Left lobe of liver (tissue), 2 donors: ENCODE data around the gene KRTAP23-1. TPM values are rescaled to one million over a fixed set of nuclear protein-coding genes. Genes with fewer than 3 reads are reported as not detected.

Source experiments
- ATAC-seq: fragments of 200-7000 bp; cut with Tn5 transposase; one replicate; pipeline ENCODE4 v1.9.1; 2020; ENCODE audit warnings: mild to moderate bottlenecking, moderate library complexity
- DNase-seq: peaks from one replicate; pipeline ENCODE4 v3.0.0-alpha.2; 2020; ENCODE audit warnings: low spot score
- total RNA-seq: library from RNA; stranded (reverse); gene quantifications from one replicate; pipeline ENCODE4 v1.2.1, GENCODE V29; 2021
- donor health status: DM: no; HTN: no; CAD: no; lungs with moderate emphysema.
- donor health status: DM: no; HTN: yes; CAD: no.

The KRTAP23-1 gene
- total RNA-seq, 1 donor from 2014 or later, result not detected

DNA sequence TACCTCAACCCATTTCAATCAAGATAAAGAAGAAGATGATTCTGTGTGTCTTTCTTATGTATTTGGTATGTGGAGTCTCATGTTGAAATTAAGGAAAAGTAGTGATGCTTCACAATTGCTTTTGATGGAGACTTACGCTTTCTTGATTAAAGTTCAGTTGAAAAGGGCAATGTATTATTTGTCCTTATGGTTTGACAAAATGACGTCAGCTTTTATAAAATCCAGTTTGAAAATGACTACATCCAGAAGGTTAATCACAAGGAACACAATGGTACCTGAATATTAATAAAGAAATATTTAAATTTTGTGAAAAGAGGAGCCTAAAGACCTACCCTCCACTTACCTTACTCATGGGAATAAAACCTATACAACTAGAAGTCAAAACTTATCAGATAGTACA is 32.7 kb downstream of the KRTAP23-1 start:
- ATAC-seq, result no peak

DNA sequence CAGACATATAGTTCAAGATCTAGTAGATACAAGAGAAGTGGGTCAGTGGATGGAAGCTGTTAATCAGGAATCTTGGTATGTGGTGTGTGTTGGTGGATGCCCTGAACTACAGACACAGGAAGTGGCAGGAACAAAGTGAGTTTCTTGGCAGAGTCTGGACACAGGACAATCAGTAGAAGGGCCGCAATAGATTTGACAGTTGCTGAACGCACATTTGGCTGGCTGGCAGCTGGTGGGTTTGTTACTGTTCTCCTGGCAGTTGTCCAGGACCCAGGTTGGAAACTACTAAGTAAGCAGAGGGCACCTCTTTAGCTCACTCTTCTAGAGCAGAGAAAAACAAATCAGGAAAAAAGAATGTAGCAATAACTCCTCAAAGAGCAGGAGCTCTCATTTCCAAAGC is 41.5 kb downstream of the KRTAP23-1 start:
- ATAC-seq (no peak), DNase-seq (no peak)

More for the DNA sequence above, 32.7 kb downstream of the KRTAP23-1 start:
- DNase-seq, result no peak

DNA sequence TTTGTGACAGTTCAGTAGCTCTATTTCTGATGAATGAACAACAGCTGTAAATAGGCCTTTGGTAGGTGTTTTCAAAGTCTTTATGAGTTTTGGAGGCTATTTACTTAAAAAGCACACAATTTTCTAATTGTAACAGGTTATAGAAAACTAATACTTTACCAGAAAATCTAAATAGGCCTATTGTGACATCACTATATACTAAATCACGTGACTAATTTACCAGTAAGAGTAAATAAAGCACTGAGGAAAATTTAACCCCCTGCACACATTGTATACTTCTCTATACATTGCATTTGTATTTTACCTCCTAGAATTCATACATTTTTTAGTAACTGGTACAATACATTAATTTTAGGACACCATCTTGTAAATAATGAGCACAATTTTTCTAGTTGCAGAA is 43.3 kb downstream of the KRTAP23-1 start:
- ATAC-seq (no peak), DNase-seq (no peak)

Other genes with a start within 250 kb of the KRTAP23-1 start
- not detected for gene CLDN17, start 181.8 kb downstream of the KRTAP23-1 start, total RNA-seq
- gene CLDN8, start 132.5 kb downstream of the KRTAP23-1 start, total RNA-seq, result not detected
- not detected for gene KRTAP24-1, start 65.7 kb downstream of the KRTAP23-1 start, total RNA-seq
- not detected for gene KRTAP25-1, start 59.1 kb downstream of the KRTAP23-1 start, total RNA-seq
- gene KRTAP26-1, start 28.3 kb downstream of the KRTAP23-1 start, total RNA-seq, result not detected
- gene KRTAP27-1, start 10.9 kb downstream of the KRTAP23-1 start, total RNA-seq, result not detected
- not detected for gene KRTAP13-2, start 23.7 kb upstream of the KRTAP23-1 start, total RNA-seq
- not detected for gene KRTAP13-1, start 47.4 kb upstream of the KRTAP23-1 start, total RNA-seq
- gene KRTAP13-3, start 77.3 kb upstream of the KRTAP23-1 start, total RNA-seq, result not detected
- gene KRTAP13-4, start 81.6 kb upstream of the KRTAP23-1 start, total RNA-seq, result not detected
- not detected for gene KRTAP15-1, start 91.7 kb upstream of the KRTAP23-1 start, total RNA-seq
- gene KRTAP19-1, start 131.8 kb upstream of the KRTAP23-1 start, total RNA-seq, result not detected
- not detected for gene KRTAP19-2, start 138.8 kb upstream of the KRTAP23-1 start, total RNA-seq
- gene KRTAP19-3, start 143.4 kb upstream of the KRTAP23-1 start, total RNA-seq, result not detected
- not detected for gene KRTAP19-4, start 148.6 kb upstream of the KRTAP23-1 start, total RNA-seq
- not detected for gene KRTAP19-5, start 153.5 kb upstream of the KRTAP23-1 start, total RNA-seq
- gene KRTAP19-6, start 193.3 kb upstream of the KRTAP23-1 start, total RNA-seq, result not detected
- gene KRTAP19-7, start 212.7 kb upstream of the KRTAP23-1 start, total RNA-seq, result not detected
- not detected for gene KRTAP22-2, start 241.8 kb upstream of the KRTAP23-1 start, total RNA-seq
- gene KRTAP6-3, start 243.8 kb upstream of the KRTAP23-1 start, total RNA-seq, result not detected